Endothelial cell of umbilical vein (primary cell): Measurements from ENCODE around the gene NOL12.

Source experiments
- MYC ChIP-seq: IDR thresholded peaks from one replicate; pipeline ENCODE4 v1.6.1; 2011; ENCODE audit warnings: mild to moderate bottlenecking, low read depth, low read length
- POLR2A ChIP-seq: IDR thresholded peaks from 2 replicates; pipeline ENCODE4 v1.6.1; 2012; ENCODE audit warnings: low read depth, mild to moderate bottlenecking, control low read depth, low read length

GRCh38 chr22:37661160-37661924 lies 24.8 kb upstream of the NOL12 start:
- no peak for TF ChIP-seq MYC
- TF ChIP-seq POLR2A = no peak
